GM12874 (cell line): Measurements from ENCODE around the gene ILK.

Source experiments
- TF ChIP-seq, protein P1 (sequence below): IDR thresholded peaks from 2 replicates; pipeline ENCODE4 v1.5.1; 2011; ENCODE audit warnings: low read depth, mild to moderate bottlenecking, control low read depth, low read length, moderate library complexity; ENCODE audit not compliant: insufficient read depth

Gene ILK

DNA sequence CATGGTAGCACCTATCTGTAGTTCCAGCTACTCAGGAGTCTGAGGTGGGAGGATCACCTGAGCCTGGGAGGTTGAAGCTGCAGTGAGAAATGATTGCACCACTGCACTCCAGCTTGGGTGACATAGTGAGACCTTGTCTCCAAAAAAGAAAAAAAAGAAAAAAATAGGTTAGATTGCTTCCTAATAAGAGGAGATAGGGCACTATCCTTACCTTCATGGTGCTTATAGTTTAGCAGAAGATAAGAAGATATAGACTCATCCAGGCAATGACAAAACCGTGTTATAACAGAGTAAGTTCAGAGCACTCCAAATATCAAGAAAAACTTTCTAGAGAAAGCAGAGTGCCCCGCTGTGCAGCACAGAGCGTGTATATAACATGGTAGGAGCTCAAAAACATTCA is 42.3 kb upstream of the ILK start:
- TF ChIP-seq, protein P1, sequence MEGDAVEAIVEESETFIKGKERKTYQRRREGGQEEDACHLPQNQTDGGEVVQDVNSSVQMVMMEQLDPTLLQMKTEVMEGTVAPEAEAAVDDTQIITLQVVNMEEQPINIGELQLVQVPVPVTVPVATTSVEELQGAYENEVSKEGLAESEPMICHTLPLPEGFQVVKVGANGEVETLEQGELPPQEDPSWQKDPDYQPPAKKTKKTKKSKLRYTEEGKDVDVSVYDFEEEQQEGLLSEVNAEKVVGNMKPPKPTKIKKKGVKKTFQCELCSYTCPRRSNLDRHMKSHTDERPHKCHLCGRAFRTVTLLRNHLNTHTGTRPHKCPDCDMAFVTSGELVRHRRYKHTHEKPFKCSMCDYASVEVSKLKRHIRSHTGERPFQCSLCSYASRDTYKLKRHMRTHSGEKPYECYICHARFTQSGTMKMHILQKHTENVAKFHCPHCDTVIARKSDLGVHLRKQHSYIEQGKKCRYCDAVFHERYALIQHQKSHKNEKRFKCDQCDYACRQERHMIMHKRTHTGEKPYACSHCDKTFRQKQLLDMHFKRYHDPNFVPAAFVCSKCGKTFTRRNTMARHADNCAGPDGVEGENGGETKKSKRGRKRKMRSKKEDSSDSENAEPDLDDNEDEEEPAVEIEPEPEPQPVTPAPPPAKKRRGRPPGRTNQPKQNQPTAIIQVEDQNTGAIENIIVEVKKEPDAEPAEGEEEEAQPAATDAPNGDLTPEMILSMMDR, result no peak

DNA sequence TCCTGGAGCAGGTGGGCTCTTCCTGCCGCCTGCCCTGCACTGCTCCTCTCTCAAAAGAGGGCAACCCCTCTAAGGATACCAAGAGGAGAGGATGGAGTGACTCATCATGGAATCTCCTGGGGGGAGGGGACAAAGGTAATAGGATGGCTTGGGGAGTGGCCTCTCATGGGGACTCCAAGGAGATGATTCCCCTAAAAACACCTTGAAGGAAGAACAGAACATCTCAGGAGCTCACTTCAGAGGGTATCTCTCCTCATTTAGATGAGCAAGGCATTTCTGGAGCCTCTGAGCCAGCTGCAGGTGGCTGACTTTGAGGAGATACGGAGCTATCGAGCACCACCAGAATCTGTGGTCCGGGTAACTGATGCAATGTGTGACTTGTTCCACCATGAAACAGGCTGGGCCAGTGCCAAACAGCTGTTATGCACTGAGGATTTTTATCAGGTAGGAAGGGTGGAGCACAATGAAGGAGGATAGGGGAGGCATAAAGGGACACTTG is 40.4 kb upstream of the ILK start:
- TF ChIP-seq, protein P1, result no peak

DNA sequence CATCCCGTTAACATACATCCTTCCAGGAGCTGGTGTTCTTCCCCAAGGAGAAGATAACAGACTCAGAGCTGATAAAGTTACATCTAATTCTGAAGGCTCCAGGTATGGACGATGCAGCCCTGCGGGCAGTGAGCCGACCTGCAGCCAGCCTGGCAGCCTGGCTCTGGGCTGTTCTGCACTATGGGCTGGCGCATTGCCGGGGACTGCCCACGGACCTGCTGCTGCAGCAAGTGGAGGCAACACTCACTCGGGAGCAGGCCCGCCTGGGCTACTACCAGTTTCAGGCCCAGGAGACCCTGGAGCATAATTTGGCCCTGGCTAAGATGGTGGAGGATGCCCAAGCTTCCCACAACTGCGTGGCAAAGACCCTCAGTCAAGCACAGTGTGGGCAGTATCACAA is 39.9 kb upstream of the ILK start:
- TF ChIP-seq, protein P1, result no peak

DNA sequence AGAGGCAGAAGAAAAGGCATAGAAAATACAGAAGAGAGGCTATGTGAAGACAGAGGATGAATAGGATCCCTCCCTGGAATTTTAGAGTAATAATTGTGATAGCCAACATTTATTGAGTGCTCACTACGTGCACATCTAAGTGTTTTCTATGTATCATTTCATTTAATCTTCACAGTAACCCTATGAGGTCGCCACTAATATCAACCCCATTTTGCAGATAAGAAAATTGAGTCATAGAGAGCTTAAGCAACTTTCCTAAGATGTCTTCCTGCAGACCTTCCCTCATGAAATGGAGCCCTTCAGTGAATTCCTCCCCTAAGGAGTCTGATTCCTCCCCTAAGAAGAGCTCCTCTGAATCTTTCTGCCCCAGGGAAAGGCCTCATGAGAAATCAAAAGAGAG is 38.2 kb upstream of the ILK start:
- TF ChIP-seq, protein P1, result no peak

DNA sequence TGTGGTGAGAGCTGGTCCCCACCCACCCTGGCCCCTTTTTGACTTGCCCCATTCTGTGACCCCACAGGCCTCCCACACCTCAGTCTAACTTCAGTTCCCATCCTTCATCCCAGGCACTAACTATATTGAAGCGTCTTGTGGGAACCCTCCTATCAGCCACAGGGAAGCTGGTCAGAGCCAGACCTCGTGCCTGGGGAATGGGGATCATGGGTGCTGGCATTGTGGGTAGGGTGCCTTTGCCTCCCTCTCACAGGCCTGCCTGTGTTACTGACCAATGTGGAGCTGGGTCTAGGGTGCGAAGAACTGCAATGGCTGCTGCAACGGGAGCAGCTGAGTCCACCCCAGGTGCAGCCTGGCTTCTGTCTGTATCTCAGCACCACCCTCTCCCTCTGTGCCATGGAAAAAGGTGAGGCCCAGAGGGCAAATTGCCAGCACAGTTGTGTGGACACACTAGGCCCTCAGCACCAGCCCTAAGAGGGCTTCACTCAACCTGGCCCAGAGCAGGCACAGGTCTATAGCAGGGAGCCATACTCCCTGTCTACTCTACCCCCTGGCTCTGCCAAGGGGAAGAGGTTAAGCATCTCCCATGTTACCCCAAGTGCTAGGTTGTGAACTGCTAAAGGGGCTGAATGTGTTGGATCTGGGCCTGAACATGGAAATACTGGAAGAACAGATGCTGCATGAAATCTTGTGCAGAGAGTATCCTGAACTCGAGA is 37.4 kb upstream of the ILK start:
- TF ChIP-seq, protein P1, result no peak

DNA sequence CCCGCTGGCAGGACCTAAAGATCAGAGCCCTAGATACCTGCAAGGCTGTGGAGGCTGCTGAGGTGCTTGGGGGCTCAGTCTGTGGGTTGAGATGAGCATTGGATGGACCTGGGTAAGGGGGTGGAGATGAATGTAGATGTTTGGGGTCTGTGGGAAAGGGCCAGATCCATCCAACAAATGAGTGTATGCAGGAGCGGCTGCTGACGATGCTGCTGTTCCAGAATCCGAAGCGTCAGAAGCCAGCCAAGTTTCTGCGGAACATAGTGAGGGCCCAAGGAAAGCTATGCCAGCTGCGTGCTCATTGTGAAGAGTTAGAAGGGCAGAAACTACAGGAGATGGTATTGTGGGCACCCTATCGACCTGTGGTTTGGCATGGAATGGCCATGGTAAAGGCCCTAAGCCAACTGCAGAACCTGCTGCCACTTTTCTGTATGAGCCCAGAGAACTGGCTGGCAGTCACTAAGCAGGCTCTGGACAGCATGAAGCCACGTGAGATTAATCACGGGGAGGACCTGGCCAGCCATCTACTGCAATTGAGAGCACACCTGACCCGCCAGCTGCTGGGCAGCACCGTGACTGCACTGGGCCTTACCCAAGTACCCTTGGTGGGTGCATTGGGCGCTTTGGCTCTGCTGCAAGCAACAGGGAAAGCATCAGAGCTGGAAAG is 36.7 kb upstream of the ILK start:
- TF ChIP-seq, protein P1, result no peak

DNA sequence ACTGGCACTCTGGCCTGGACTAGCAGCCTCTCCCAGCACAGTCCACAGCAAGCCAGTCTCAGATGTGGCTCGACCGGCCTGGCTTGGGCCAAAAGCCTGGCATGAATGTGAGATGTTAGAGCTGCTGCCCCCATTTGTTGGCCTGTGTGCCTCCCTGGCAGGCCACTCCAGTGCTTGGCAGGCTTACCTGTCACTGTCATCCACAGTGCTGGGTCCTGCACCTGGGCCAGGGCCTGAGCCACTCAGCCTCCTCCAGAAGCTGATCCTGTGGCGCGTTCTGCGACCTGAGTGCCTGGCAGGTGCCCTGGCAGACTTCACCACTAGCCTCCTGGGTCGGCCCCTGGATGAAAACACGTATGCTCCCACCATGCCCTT is 36.2 kb upstream of the ILK start:
- TF ChIP-seq, protein P1, result no peak
